Activated T-helper 9 cell treated with anti-CD3 and anti-CD28 coated beads, Interleukin-2, amount 50 U/mL, for 16 hours (primary cell): Measurements from ENCODE around the gene PLPP4.

ENCODE experiments used
- DNase-seq: peaks from one replicate; pipeline ENCODE4 v3.0.0-alpha.2; 2020; ENCODE audit warnings: low read depth

The PLPP4 gene

GRCh38 chr10:120456626-120457430 is at the start of gene PLPP4:
PLPP4 (plus strand) TSS chr10:120457227; CDS start chr10:120457306, 79 bp downstream.
- no peak for DNase-seq

DNA sequence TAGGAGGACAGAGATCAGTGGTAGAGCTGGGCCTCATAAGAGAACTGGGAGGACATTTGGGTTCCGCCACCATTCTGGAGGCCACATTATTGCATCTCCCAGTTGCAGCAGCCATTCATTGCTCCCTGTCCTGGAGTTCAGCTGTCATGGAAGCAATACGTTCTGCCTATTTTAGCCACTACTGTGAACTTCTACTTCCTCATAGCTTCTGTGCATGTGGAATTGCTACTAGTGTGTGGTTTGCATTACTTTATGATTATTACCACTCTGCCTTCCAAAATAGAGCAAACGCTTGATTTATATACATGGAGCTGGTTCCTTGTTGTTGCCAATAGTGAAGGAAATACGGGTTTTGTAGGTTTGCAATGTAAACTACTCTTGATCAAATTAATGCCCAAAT is 47.2 kb upstream of the PLPP4 start:
- no peak for DNase-seq

DNA sequence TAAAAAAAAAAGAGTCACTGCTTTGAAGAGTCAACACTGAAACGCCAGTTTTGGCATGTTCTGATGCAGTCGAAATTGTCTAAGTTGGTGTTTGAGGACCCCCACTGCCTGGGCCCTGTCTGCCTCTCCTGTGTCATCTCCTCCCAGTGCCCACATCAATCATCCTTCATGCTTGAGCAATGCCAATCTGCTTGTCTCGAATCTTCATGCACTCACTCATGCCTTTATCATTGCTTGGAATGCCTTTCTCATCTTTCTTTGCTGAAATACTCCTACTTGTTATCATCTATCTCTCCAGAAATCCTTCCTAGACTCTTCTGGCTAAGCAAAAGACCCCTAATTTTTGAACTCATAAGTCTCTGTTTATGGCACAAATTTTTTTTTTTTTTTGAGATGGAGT is 42.1 kb upstream of the PLPP4 start:
- DNase-seq, result no peak

DNA sequence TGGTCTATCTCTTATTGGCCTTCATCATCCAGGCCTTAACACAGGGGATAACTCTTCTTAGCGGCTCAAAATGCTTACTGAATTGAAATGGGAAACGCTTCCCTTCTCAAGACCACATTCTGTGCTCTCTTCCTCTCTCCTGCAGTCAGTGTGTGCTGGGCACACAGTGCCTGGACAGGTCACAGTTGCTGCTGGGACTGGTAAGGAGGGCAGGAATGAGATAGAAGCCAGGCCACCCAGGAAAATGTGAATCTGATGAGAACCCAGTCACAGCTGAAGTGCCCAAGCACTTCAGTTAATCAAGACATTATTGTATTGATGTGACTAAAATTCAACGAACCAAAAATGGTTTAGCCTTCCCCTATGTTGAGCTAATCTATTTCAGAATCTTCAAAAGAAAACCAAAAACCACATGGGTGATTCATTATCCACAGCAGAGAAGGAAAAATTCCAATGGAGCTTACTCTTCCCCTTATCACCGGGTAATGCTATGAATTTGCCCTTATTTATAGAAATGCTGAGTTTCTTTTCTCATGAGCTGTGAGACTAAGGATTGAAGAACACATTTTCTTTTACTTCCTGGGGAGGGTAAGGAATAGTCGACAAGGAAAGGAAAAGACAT is 41.2 kb upstream of the PLPP4 start:
- no peak for DNase-seq

- no peak for DNase-seq
These were observed 36.6 kb upstream of the PLPP4 start for GRCh38 chr10:120420421-120420820.

DNA sequence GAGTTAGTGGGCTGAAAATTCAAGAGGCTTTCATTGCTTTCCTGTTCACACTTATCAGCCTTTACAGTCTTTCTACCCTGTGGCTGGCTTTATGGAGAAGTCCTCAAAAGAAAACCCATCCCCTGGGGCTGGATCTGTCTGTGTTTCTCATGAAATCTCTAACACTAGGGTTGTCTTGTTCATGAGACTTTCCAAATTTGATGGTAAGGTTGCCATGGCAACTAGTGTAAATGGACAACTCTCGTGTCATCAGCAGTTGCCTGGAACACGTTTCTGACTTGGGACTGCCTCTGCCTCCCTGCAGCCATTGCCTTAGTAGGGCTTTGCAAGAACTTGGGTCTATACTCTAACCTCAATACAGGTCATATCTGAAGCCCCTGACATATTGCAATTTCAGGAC is 35.8 kb upstream of the PLPP4 start:
- no peak for DNase-seq

GRCh38 chr10:120422457-120422856 is 34.6 kb upstream of the PLPP4 start:
- no peak for DNase-seq

GRCh38 chr10:120423431-120424197 is 33.4 kb upstream of the PLPP4 start:
- DNase-seq, result no peak

- DNase-seq, result no peak
These were observed 32.9 kb upstream of the PLPP4 start for GRCh38 chr10:120424198-120424464.

- no peak for DNase-seq
These were observed 30.7 kb upstream of the PLPP4 start for GRCh38 chr10:120426306-120426705.

GRCh38 chr10:120428754-120429153 is 28.3 kb upstream of the PLPP4 start:
- DNase-seq, result no peak

- DNase-seq, result no peak
These were observed 27.6 kb upstream of the PLPP4 start for GRCh38 chr10:120429395-120429794.

DNA sequence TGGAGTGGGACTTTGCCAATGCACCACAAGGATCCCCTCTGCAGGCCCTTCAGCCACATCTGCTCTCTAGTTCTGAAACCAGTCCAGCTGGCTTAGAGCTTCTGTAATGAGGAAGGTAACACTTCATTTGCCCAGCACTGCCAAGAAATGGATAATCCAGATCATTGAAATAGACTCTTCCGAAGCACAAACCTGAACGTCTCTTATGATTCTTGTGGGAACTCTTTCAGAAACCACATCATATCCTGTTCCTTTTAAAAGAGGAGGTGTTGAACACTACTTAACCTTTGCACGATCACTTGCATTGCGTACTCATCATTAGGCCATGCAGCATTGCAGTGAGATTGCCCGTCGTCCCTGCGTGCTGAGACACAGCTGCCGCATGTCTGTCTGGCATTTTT is 25.8 kb upstream of the PLPP4 start:
- no peak for DNase-seq

DNA sequence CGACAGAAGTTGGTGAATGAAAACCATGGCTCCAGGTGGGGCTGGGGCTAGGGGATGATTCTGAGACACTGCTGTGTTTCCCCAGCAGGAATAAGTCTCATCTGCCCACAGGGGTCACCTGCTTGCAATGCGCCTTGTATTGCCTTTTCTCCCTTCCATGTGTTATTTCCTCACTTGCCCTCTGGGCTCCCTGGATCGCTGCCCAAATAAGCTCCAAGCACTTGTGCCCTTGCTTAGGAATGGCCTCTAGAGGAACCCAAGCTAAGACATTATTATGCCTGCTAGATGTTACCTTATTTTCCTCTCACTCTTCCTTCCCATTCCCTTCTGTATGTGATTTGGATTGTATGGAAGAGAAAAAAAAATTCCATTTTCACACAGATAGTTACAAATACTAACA is 24.8 kb upstream of the PLPP4 start:
- DNase-seq, result no peak

DNA sequence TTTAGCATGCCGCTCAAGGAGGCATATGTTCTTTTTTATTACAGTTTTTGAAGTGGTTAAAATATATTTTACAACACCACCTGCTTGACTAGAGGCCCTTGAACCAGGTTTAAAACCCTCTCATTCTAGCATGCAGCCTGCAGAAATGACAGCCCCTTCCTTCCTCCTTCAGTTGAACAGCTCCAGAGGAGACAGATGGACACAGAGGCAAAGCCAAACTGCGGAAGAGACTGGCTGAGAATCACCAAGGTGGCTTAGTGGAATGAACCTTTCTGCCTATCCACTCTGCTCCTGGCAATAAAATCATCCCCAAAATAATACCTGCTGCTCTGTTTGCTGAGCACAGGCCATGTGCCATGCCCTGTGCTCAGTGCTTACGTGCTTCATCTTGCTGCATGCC is 23.9 kb upstream of the PLPP4 start:
- DNase-seq, result no peak

DNA sequence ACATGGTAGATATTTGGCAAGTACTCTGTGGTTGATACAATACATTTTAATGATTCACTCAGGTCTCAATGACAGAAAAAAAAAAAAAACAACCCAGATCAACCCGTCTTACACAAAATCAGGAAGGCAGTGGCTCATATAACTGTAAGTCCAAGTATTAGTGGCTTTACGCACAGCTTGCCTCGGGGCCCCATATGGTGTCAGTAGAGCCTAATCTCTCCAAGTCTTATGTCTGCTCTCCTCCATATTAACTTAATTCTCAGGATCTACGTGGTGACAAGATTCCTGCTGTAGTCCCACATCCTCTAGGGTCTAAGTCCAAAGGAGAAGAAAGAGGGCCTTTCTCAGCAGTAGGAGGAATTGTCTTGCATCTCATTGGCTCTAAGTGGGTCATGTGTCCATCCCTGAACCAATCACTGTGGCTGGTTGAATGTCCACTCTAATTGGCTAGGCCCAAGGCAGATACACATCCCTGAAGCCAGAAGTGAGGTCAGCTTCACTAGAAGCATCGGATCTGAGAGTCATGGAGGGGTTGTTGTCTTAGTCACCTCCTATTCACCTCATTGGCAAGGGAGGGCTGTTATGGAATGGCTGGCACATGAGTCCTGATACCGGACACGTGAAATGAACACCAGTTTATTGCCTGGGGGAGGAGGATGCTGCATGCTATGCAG is 20.5 kb upstream of the PLPP4 start:
- DNase-seq, result no peak

GRCh38 chr10:120437541-120437940 is 19.5 kb upstream of the PLPP4 start:
- DNase-seq, result no peak

DNA sequence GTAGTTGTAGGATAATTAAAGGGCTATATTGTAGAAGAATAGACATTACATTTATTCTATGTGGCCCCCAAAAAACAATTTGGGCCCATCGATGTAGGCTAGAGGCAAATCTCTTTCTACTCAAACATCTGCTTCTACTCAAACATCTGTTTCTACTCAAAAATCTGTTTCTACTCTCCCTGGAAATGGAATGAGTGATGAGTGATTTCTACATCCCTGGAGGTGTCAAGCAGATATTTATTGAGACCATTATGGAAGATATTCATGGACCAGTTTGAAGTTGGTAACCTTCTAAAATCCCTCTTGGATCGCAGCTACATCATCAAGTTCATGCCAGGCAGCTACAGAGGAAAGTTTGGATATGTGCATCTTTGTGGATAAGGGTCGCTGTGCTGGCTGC is 5.1 kb upstream of the PLPP4 start:
- DNase-seq, result no peak

GRCh38 chr10:120453319-120453718 is 3.7 kb upstream of the PLPP4 start:
- no peak for DNase-seq

GRCh38 chr10:120453886-120454285 is 3.1 kb upstream of the PLPP4 start:
- DNase-seq, result no peak

DNA sequence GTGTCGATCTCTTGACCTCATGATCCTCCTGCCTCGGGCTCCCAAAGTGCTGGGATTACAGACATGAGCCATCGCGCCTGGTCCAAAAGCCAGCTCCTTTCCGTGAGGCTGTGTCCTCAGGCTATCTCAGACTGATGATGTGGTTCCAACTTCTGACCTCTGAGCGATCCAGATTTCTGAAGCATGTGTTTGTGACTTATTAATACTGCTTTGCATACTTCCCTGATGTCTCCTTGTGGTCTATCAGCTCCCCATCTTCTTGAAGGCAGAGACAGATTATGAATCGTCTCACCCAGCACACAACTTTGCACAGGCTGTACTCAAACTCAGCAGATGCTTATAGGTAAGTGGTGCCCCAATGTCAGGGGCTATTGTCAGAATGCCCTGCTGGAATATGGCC is 2.0 kb upstream of the PLPP4 start:
- no peak for DNase-seq

- DNase-seq, result no peak
These were observed 1.4 kb upstream of the PLPP4 start for GRCh38 chr10:120455606-120456005.

DNA sequence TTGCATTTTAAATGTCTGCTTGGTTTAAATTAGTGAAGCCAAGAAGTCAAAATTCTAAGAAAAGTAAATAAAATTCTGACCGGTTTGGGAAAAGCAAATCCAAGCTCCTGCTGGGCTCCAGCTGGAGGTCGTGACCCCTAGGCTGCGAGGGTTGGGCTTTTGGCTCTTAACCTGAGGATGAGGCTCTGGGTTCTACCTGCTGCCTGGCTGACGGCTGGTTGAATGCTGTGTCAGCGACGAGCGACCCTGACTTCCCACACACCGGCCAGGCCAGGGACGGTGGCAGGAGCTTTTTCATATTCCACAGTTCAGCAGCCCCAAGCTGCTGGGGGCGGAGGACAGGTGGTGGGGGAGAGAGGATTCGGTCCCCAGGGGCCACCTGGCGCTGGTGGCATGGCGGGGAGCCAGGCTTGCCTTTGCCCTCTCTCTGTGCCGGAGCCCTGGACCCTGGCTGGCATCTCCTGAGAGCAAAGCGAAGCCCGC is 843 bp upstream of the PLPP4 start:
- DNase-seq, result no peak
